Esophagus squamous epithelium (tissue), 5 donors: Measurements from ENCODE around the gene SH3YL1. TPM values are rescaled to one million over a fixed set of nuclear protein-coding genes. Genes with fewer than 3 reads are reported as not detected.

Experiments
- DNase-seq: peaks from one replicate; lab custom pipeline; 2025; lab: John Stamatoyannopoulos, UW
- H3K27ac ChIP-seq, 4 donors: fragments of 200-600 bp; sonication (generic); one replicate each; pipeline ENCODE4 v1.5.1; 2016 to 2019; ENCODE audit warnings: mild to moderate bottlenecking in 1 of 4
- H3K27me3 ChIP-seq, 4 donors: fragments of 200-600 bp; sonication (generic); 1 replicate in 3 of 4; 2 replicates in 1 of 4; pipeline versions ENCODE4 v1.5.1 to v1.6.0; 2017 to 2021; ENCODE audit warnings: antibody characterized with exemption in 1 of 4
- H3K36me3 ChIP-seq, 3 donors: fragments of 200-600 bp; sonication (generic); one replicate each; pipeline ENCODE4 v1.5.1; 2016 to 2019
- H3K4me1 ChIP-seq, 3 donors: fragments of 200-600 bp; sonication (generic); one replicate each; pipeline ENCODE4 v1.5.1; 2017 to 2019
- H3K4me3 ChIP-seq, 4 donors: fragments of 200-600 bp; sonication (generic); 1 replicate in 3 of 4; 2 replicates in 1 of 4; pipeline ENCODE4 v1.5.1; 2016 to 2019; ENCODE audit warnings: mild to moderate bottlenecking in 2 of 4, moderate library complexity in 1 of 4
- H3K9me3 ChIP-seq, 3 donors: fragments of 200-600 bp; sonication (generic); one replicate each; pipeline ENCODE4 v1.5.1; 2016 to 2019
- CTCF ChIP-seq, 6 experiments: fragments of 450-650 bp in 4 of 6; fragments of 200-600 bp in 2 of 6; sonication (generic) in 2 of 6; IDR thresholded peaks; one replicate each; pipeline ENCODE4 v1.5.1; 2016 to 2019; ENCODE audit warnings: antibody characterized with exemption in 6 of 6, mild to moderate bottlenecking in 4 of 6, moderate library complexity in 4 of 6
- POLR2A ChIP-seq, 4 donors: fragments of 450-650 bp; IDR thresholded peaks; one replicate each; pipeline ENCODE4 v1.6.1; 2017; ENCODE audit warnings: antibody characterized with exemption in 4 of 4, mild to moderate bottlenecking in 4 of 4, moderate library complexity in 3 of 4
- WGBS, 2 donors: methylation state at CpG; one replicate each; pipeline ENCODE4 v1.1.5; 2018; 5-methylcytosine and 5-hydroxymethylcytosine counted together
- intact Hi-C: fragments of 100-400 bp; cut with DNase I; formaldehyde crosslinking; loops from one replicate; pipeline ENCODE4 v1.15.0; 2022
- total RNA-seq, 4 donors: library from RNA; depleted of rRNA; stranded (reverse); fragments of >200 nt; gene quantifications; one replicate each; pipeline ENCODE4 v1.1.0, GENCODE V29; 2016
- donor health status: DM: yes; HTN: yes; CAD: no.

Gene SH3YL1
- total RNA-seq, 4 donors from 2014 or later = 64.9 to 99.6 (median 81.1) TPM

- intact Hi-C loops = no loop called here
- Histone ChIP-seq H3K4me1 (no peaks in the 10 kb centered on the region), H3K27me3 (no peaks in the 10 kb centered on the region), H3K4me3 (no peak overlapping the region), H3K9me3 (no peaks in the 10 kb centered on the region), H3K36me3 (peaks cover 0 to 64% (median 5%) of the 10 kb centered on the region in 3 donors), H3K27ac (no peak overlapping the region)
- WGBS, 2 donors = 82 to 87% methylated on average over 4 to 5 of the region's 6 CpGs
- no peak for DNase-seq
- TF ChIP-seq POLR2A (IDR thresholded peaks at IDR 0.05) (no peak), CTCF (IDR thresholded peaks at IDR 0.05) (no peak)
Measured at GRCh38 chr2:237878-238277, 26.0 kb downstream of the SH3YL1 start.

GRCh38 chr2:236993-237539, 26.8 kb downstream of the SH3YL1 start:
- Histone ChIP-seq H3K9me3 (no peaks in the 10 kb centered on the region), H3K4me1 (no peaks in the 10 kb centered on the region), H3K27ac (no peak overlapping the region), H3K27me3 (no peaks in the 10 kb centered on the region), H3K36me3 (peaks cover 0 to 64% (median 5%) of the 10 kb centered on the region in 3 donors), H3K4me3 (no peak overlapping the region)
- WGBS, 2 donors = 82 to 98% methylated on average over 6 of the region's 6 CpGs
- TF ChIP-seq CTCF (IDR thresholded peaks at IDR 0.05) = no peak
- intact Hi-C loops = no loop called here
- DNase-seq = no peak

GRCh38 chr2:234421-234820, 29.4 kb downstream of the SH3YL1 start:
- Histone ChIP-seq H3K4me1 (no peaks in the 10 kb centered on the region), H3K4me3 (no peak overlapping the region), H3K36me3 (peaks cover 0 to 72% (median 0%) of the 10 kb centered on the region in 3 donors), H3K9me3 (no peaks in the 10 kb centered on the region), H3K27ac (no peak overlapping the region), H3K27me3 (no peaks in the 10 kb centered on the region)
- no peak for DNase-seq
- TF ChIP-seq CTCF (IDR thresholded peaks at IDR 0.05) (no peak), POLR2A (IDR thresholded peaks at IDR 0.05) (no peak)
- intact Hi-C loops = no loop called here
- 85 to 89% methylated on average over 3 to 4 of the region's 4 CpGs for WGBS, 2 donors

DNA sequence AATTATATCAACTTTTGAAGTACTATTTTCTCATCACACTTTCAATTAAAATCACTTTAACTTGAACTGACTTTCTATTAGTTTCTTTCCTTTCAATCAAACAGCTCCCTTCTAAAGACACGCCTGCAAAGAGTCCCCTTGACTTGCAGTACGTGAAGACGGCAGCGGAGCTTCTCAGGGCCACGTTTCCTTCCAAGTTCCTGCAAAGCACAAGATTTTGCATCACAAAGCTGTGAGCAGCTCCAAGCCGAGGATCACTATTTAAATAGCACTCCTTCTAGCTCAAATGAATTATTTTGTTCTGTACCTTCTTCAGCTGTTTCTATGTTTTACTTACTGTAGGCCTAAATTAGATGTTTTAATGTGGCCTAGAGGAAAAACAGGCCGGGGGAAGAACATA, 30.8 kb downstream of the SH3YL1 start:
- Histone ChIP-seq H3K36me3 (peaks cover 0 to 71% (median 0%) of the 10 kb centered on the region in 3 donors), H3K27ac (no peak overlapping the region), H3K27me3 (no peaks in the 10 kb centered on the region), H3K4me1 (no peaks in the 10 kb centered on the region), H3K9me3 (no peaks in the 10 kb centered on the region), H3K4me3 (no peak overlapping the region)
- no peak for DNase-seq
- TF ChIP-seq CTCF (IDR thresholded peaks at IDR 0.05) (no peak), POLR2A (IDR thresholded peaks at IDR 0.05) (no peak)
- 78 to 93% methylated on average over 7 of the region's 7 CpGs for WGBS, 2 donors
- intact Hi-C loops = no loop called here

GRCh38 chr2:231521-232185, 32.2 kb downstream of the SH3YL1 start:
- Histone ChIP-seq H3K4me3 (no peak overlapping the region), H3K36me3 (peaks cover 0 to 81% (median 4%) of the 10 kb centered on the region in 3 donors), H3K9me3 (no peaks in the 10 kb centered on the region), H3K4me1 (no peaks in the 10 kb centered on the region), H3K27me3 (no peaks in the 10 kb centered on the region), H3K27ac (no peak overlapping the region)
- TF ChIP-seq CTCF (IDR thresholded peaks at IDR 0.05) (no peak), POLR2A (IDR thresholded peaks at IDR 0.05) (no peak)
- intact Hi-C loops = no loop called here
- 64 to 68% methylated on average over 7 to 9 of the region's 9 CpGs for WGBS, 2 donors
- DNase-seq = no peak
